IMR-90 (cell line): Measurements from ENCODE around the gene FAM174B. TPM values are rescaled to one million over a fixed set of nuclear protein-coding genes. Genes with fewer than 3 reads are reported as not detected.

Source experiments
- ATAC-seq: fragments of 200-7000 bp; cut with Tn5 transposase; 2 replicates; pipeline ENCODE4 v1.9.1; 2020; ENCODE audit warnings: low read depth, mild to moderate bottlenecking, moderate library complexity
- BruUV-seq: library from RNA; stranded (reverse); fragments of 400-500 nt; replicated peaks from 2 replicates; lab custom pipeline; 2021; lab: Mats Ljungman, UMichigan
- CTCF ChIA-PET: fragments of 300-600 bp; formaldehyde crosslinking; extraction: SDS; loops from one replicate; lab custom pipeline; 2021; ENCODE audit warnings: antibody characterized with exemption; lab: Yijun Ruan, JAX
- POLR2A ChIA-PET: fragments of 300-600 bp; sonication (Branson Sonifier 250); formaldehyde crosslinking; loops from one replicate; lab custom pipeline; 2022; ENCODE audit warnings: antibody characterized with exemption; ENCODE audit not compliant: unreplicated experiment; lab: Charles Lee
- DNase-seq: peaks from one replicate; pipeline ENCODE4 v3.0.0; 2013
- H2AFZ ChIP-seq: replicated peaks from 2 replicates; pipeline ENCODE3; 2013; ENCODE audit warnings: low read length, mild to moderate bottlenecking; ENCODE audit not compliant: poor library complexity
- H2AK5ac ChIP-seq: 2 replicates; pipeline ENCODE4 v1.6.1; 2013; ENCODE audit warnings: low read depth, low read length, inconsistent platforms
- H2AK9ac ChIP-seq: replicated peaks from 2 replicates; pipeline ENCODE3; 2013; ENCODE audit warnings: mild to moderate bottlenecking, low read depth, low read length, moderate library complexity; ENCODE audit not compliant: poor library complexity
- H2BK120ac ChIP-seq: 2 replicates; pipeline ENCODE4 v1.6.1; 2013; ENCODE audit warnings: low read depth, low read length, inconsistent platforms
- H2BK15ac ChIP-seq: 3 replicates; pipeline ENCODE4 v1.6.1; 2013; ENCODE audit warnings: low read depth, low read length, inconsistent platforms
- H2BK20ac ChIP-seq: 2 replicates; pipeline ENCODE4 v1.6.1; 2013; ENCODE audit warnings: low read depth, mild to moderate bottlenecking, inconsistent platforms, low read length, moderate library complexity
- H2BK5ac ChIP-seq: 2 replicates; pipeline ENCODE4 v1.6.1; 2013; ENCODE audit warnings: mild to moderate bottlenecking, low read depth, low read length, inconsistent platforms; ENCODE audit not compliant: poor library complexity, severe bottlenecking
- H3K14ac ChIP-seq: replicated peaks from 2 replicates; pipeline ENCODE4 v1.6.1; 2013; ENCODE audit warnings: low read depth, low read length, inconsistent platforms
- H3K18ac ChIP-seq: 2 replicates; pipeline ENCODE4 v1.6.1; 2013; ENCODE audit warnings: low read depth, low read length, control low read depth
- H3K23ac ChIP-seq: 2 replicates; pipeline ENCODE4 v1.6.1; 2013; ENCODE audit warnings: low read depth, low read length, inconsistent platforms
- H3K27ac ChIP-seq: 2 replicates; pipeline ENCODE4 v1.5.1; 2013; ENCODE audit warnings: mild to moderate bottlenecking, control low read depth, low read length; ENCODE audit not compliant: insufficient read depth
- H3K27me3 ChIP-seq: 2 replicates; pipeline ENCODE4 v1.6.1; 2013; ENCODE audit warnings: low read length; ENCODE audit not compliant: control insufficient read depth, insufficient read depth
- H3K36me3 ChIP-seq: 2 replicates; pipeline ENCODE4 v1.6.1; 2013; ENCODE audit warnings: low read length, mixed read lengths; ENCODE audit not compliant: control insufficient read depth, insufficient read depth
- H3K4ac ChIP-seq: 2 replicates; pipeline ENCODE4 v1.6.1; 2013; ENCODE audit warnings: low read depth, low read length, inconsistent platforms
- H3K4me1 ChIP-seq: 2 replicates; pipeline ENCODE4 v1.6.1; 2013; ENCODE audit warnings: low read length, mixed read lengths; ENCODE audit not compliant: control insufficient read depth, insufficient read depth
- H3K4me2 ChIP-seq: 2 replicates; pipeline ENCODE4 v1.6.1; 2013; ENCODE audit warnings: low read depth, mild to moderate bottlenecking, control low read depth, low read length, moderate library complexity
- H3K4me3 ChIP-seq: 2 replicates; pipeline ENCODE4 v1.5.1; 2013; ENCODE audit warnings: low read depth, mild to moderate bottlenecking, control low read depth, low read length, moderate library complexity; ENCODE audit not compliant: insufficient read depth
- H3K56ac ChIP-seq: 2 replicates; pipeline ENCODE4 v1.6.1; 2013; ENCODE audit warnings: low read length, inconsistent platforms; ENCODE audit not compliant: insufficient read depth; ENCODE audit errors: extremely low read depth
- H3K79me1 ChIP-seq, 2 experiments: 2 replicates each; pipeline ENCODE4 v1.6.1; 2013; ENCODE audit warnings: low read length in 2 of 2, inconsistent platforms in 1 of 2, low read depth in 1 of 2
- H3K9ac ChIP-seq: 2 replicates; pipeline ENCODE4 v1.6.1; 2013; ENCODE audit warnings: low read depth, low read length, control low read depth
- H3K9me1 ChIP-seq: 2 replicates; pipeline ENCODE4 v1.6.1; 2013; ENCODE audit warnings: low read length, inconsistent platforms; ENCODE audit not compliant: insufficient read depth
- H3K9me3 ChIP-seq: 2 replicates; pipeline ENCODE4 v1.6.1; 2013; ENCODE audit warnings: low read length; ENCODE audit not compliant: control insufficient read depth, insufficient read depth
- H4K20me1 ChIP-seq: 2 replicates; pipeline ENCODE4 v1.6.1; 2013; ENCODE audit warnings: low read length, inconsistent platforms; ENCODE audit not compliant: insufficient read depth
- H4K5ac ChIP-seq: 2 replicates; pipeline ENCODE4 v1.6.1; 2013; ENCODE audit warnings: mild to moderate bottlenecking, low read depth, low read length, control low read depth
- H4K8ac ChIP-seq, 2 experiments: 2 replicates each; pipeline ENCODE4 v1.6.1; 2013; ENCODE audit warnings: low read depth in 2 of 2, low read length in 2 of 2, control low read depth in 1 of 2, inconsistent platforms in 1 of 2
- H4K91ac ChIP-seq: 2 replicates; pipeline ENCODE4 v1.6.1; 2013; ENCODE audit warnings: low read depth, low read length, inconsistent platforms; ENCODE audit not compliant: insufficient read depth
- MAFK ChIP-seq: IDR thresholded peaks from 2 replicates; pipeline ENCODE4 v1.6.1; 2012; ENCODE audit warnings: low read depth, low read length, improper control_type of control experiment
- MAZ ChIP-seq: IDR thresholded peaks from 2 replicates; pipeline ENCODE4 v1.6.1; 2012; ENCODE audit warnings: low read depth, mild to moderate bottlenecking, low read length, improper control_type of control experiment, moderate library complexity, borderline replicate concordance
- RCOR1 ChIP-seq: IDR thresholded peaks from 2 replicates; pipeline ENCODE4 v1.6.1; 2012; ENCODE audit warnings: mild to moderate bottlenecking, low read length, improper control_type of control experiment; ENCODE audit not compliant: insufficient replicate concordance
- WGBS, 2 experiments: methylation state at CpG; one replicate each; pipeline versions ENCODE4 v1.1.5 to v1.1.7; 2013; ENCODE audit warnings: missing lambda C conversion rate in 2 of 2; ENCODE audit not compliant: insufficient read length in 1 of 2; ENCODE audit errors: extremely low coverage in 2 of 2; 5-methylcytosine and 5-hydroxymethylcytosine counted together
- dilution Hi-C: fragments of 300-500 bp; cut with HindIII; formaldehyde crosslinking; loops from one replicate; pipeline ENCODE4 v1.14.3; 2018; ENCODE audit warnings: low sequenced_read_pairs; ENCODE audit not compliant: unreplicated experiment
- in situ Hi-C: fragments of 300-500 bp; cut with MboI; formaldehyde crosslinking; loops from 3 replicates; pipeline ENCODE4 v1.14.3; 2019; ENCODE audit warnings: low sequenced_read_pairs, inconsistent platforms, mixed read lengths
- intact Hi-C: fragments of 100-400 bp; cut with micrococcal nuclease; formaldehyde crosslinking; loops from 2 replicates; pipeline ENCODE4 v1.10.0; 2022
- polyA plus RNA-seq, 3 experiments: library from polyadenylated mRNA; depleted of rRNA; stranded (reverse); fragments of >200 nt; gene quantifications; 2 replicates each; pipeline ENCODE4 v1.2.3, GENCODE V29; 2012; ENCODE audit warnings: low replicate concordance in 1 of 3
- total RNA-seq: library from RNA; depleted of rRNA; stranded (reverse); fragments of >200 nt; gene quantifications from 2 replicates; pipeline ENCODE4 v1.2.3, GENCODE V29; 2012
- TF ChIP-seq, protein P1 (sequence below): fragments of 150-350 bp; IDR thresholded peaks from 2 replicates; pipeline ENCODE4 v1.6.1; 2016; ENCODE audit warnings: low read depth, mild to moderate bottlenecking, low read length, moderate library complexity, borderline replicate concordance
- TF ChIP-seq, protein P2 (sequence below): conservative IDR thresholded peaks from 2 replicates; pipeline ENCODE4 v1.5.1; 2012; ENCODE audit warnings: mild to moderate bottlenecking, low read depth, low read length, improper control_type of control experiment

The FAM174B gene
- total and polyA plus RNA-seq, 2 of the 4 experiments (the other 2 are of a cell fraction): 0.18 to 0.56 TPM

GRCh38 chr15:92597548-92597947 lies 58.0 kb downstream of the FAM174B start:
- CTCF ChIA-PET: no interaction called here
- Histone ChIP-seq H3K79me1 (no peaks in the 10 kb centered on the region), H3K14ac (no peak overlapping the region), H3K4me2 (no peak overlapping the region), H3K36me3 (no peaks in the 10 kb centered on the region), H2BK120ac (no peak overlapping the region), H3K9ac (no peak overlapping the region), H3K27ac (no peak overlapping the region), H4K5ac (no peak overlapping the region), H2BK15ac (no peak overlapping the region), H3K4ac (no peak overlapping the region), H4K91ac (no peak overlapping the region), H3K4me1 (no peaks in the 10 kb centered on the region), H3K23ac (no peak overlapping the region), H4K8ac (no peak overlapping the region), H3K9me1 (no peaks in the 10 kb centered on the region), H3K27me3 (peaks cover 2% of the 10 kb centered on the region; the same call in 1 of the 2 replicates), H2AFZ (no peak overlapping the region), H2AK9ac (no peak overlapping the region), H3K56ac (no peak overlapping the region), H2AK5ac (no peak overlapping the region), H2BK20ac (no peak overlapping the region), H3K9me3 (no peaks in the 10 kb centered on the region), H3K18ac (no peak overlapping the region), H4K20me1 (no peaks in the 10 kb centered on the region), H2BK5ac (no peak overlapping the region), H3K4me3 (no peak overlapping the region)
- ATAC-seq (no peak), DNase-seq (no peak)
- TF ChIP-seq MAZ: no peak
- TF ChIP-seq, protein P1, sequence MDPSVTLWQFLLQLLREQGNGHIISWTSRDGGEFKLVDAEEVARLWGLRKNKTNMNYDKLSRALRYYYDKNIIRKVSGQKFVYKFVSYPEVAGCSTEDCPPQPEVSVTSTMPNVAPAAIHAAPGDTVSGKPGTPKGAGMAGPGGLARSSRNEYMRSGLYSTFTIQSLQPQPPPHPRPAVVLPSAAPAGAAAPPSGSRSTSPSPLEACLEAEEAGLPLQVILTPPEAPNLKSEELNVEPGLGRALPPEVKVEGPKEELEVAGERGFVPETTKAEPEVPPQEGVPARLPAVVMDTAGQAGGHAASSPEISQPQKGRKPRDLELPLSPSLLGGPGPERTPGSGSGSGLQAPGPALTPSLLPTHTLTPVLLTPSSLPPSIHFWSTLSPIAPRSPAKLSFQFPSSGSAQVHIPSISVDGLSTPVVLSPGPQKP: no peak
- no peak for TF ChIP-seq MAFK
- TF ChIP-seq, protein P2, sequence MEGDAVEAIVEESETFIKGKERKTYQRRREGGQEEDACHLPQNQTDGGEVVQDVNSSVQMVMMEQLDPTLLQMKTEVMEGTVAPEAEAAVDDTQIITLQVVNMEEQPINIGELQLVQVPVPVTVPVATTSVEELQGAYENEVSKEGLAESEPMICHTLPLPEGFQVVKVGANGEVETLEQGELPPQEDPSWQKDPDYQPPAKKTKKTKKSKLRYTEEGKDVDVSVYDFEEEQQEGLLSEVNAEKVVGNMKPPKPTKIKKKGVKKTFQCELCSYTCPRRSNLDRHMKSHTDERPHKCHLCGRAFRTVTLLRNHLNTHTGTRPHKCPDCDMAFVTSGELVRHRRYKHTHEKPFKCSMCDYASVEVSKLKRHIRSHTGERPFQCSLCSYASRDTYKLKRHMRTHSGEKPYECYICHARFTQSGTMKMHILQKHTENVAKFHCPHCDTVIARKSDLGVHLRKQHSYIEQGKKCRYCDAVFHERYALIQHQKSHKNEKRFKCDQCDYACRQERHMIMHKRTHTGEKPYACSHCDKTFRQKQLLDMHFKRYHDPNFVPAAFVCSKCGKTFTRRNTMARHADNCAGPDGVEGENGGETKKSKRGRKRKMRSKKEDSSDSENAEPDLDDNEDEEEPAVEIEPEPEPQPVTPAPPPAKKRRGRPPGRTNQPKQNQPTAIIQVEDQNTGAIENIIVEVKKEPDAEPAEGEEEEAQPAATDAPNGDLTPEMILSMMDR: no peak
- no peak for TF ChIP-seq RCOR1
- intact Hi-C loops: no loop called here
- POLR2A ChIA-PET: no interaction called here
- dilution Hi-C loops: no loop called here
- no CpG with 5 or more reads among the region's 6 CpGs for WGBS, 2 experiments
- BruUV-seq: no TSS peak
- in situ Hi-C loops: no loop called here
